AG09309 (cell line): ENCODE results near the gene VIL1.
A peak's percentile ranks its signal among the peaks of the same experiment; 100 is the strongest.

ENCODE experiments used
- DNase-seq: peaks from one replicate; pipeline ENCODE4 v3.0.0-alpha.2; 2010; ENCODE audit warnings: low read depth
- H3K4me3 ChIP-seq: 2 replicates; pipeline ENCODE4 v1.5.1; 2011; ENCODE audit warnings: mild to moderate bottlenecking, low read depth, low read length, moderate library complexity; ENCODE audit not compliant: control insufficient read depth
- TF ChIP-seq, protein P1 (sequence below): IDR thresholded peaks from 2 replicates; pipeline ENCODE4 v1.5.1; 2011; ENCODE audit warnings: mild to moderate bottlenecking, low read depth, low read length, inconsistent platforms; ENCODE audit not compliant: insufficient read depth, control insufficient read depth; ENCODE audit errors: missing control alignments

Gene VIL1

DNA sequence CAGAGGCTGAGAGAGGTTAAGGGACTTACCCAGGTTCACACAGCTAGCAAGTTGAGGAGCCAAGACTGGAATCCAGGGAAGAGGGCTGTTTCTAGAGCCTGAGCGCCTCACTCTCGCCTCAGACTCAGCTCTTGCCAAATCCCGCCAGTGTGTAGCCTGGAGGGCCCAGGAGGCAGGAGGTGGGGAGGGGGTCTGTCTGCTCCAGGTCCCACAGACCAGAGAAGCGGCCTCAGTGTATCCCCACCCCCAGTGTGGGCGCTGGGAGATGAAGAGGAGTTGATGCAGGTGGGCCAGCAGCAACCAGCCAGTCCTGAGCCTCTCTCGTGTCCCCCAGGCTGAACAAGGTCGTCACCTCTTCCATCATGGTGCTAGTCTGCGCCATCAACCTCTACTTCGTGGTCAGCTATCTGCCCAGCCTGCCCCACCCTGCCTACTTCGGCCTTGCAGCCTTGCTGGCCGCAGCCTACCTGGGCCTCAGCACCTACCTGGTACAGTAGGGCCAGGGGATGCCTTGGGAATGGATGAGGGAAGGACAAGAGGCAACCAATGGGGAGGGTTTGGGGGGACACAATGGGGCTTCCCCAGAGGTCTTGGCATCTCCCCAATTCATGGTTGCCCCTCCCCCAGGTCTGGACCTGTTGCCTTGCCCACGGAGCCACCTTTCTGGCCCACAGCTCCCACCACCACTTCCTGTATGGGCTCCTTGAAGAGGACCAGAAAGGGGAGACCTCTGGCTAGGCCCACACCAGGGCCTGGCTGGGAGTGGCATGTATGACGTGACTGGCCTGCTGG is 24.4 kb upstream of the VIL1 start:
- TF ChIP-seq, protein P1, sequence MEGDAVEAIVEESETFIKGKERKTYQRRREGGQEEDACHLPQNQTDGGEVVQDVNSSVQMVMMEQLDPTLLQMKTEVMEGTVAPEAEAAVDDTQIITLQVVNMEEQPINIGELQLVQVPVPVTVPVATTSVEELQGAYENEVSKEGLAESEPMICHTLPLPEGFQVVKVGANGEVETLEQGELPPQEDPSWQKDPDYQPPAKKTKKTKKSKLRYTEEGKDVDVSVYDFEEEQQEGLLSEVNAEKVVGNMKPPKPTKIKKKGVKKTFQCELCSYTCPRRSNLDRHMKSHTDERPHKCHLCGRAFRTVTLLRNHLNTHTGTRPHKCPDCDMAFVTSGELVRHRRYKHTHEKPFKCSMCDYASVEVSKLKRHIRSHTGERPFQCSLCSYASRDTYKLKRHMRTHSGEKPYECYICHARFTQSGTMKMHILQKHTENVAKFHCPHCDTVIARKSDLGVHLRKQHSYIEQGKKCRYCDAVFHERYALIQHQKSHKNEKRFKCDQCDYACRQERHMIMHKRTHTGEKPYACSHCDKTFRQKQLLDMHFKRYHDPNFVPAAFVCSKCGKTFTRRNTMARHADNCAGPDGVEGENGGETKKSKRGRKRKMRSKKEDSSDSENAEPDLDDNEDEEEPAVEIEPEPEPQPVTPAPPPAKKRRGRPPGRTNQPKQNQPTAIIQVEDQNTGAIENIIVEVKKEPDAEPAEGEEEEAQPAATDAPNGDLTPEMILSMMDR: no peak
- H3K4me3 ChIP-seq: no peak overlapping the region
- no peak for DNase-seq

DNA sequence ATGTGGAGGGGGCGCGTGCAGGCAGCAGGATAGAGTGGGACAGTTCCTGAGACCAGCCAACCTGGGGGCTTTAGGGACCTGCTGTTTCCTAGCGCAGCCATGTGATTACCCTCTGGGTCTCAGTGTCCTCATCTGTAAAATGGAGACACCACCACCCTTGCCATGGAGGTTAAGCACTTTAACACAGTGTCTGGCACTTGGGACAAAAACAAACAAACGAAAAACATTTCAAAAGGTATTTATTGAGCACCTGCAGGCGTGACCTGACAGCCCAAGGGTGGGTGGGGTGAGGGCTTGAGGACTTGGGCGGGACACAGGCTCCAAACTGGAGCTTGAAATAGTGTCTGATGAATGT is 23.9 kb upstream of the VIL1 start:
- DNase-seq: no peak

DNA sequence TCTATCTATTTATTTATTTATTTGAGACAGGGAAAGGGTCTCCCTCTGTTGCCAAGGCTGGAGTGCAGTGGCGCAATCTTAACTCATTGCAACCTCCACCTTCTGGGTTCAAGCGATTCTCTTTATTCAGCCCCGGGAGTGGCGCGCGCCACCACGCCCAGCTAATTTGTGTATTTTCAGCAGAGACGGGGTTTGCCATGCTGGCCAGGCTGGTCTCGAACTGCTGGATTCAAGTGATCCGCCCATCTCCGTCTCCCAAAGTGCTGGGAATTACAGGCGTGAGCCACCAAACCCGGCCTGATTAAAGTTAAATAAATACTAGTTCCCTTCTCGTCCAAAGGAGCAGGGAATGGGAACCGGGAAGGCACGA is 23.5 kb upstream of the VIL1 start:
- TF ChIP-seq, protein P1: no peak
- DNase-seq: no peak
- H3K4me3 ChIP-seq: peak overlapping the region; percentile 36

More for the DNA sequence above, 23.9 kb upstream of the VIL1 start:
- H3K4me3 ChIP-seq: no peak overlapping the region
- TF ChIP-seq, protein P1: no peak

DNA sequence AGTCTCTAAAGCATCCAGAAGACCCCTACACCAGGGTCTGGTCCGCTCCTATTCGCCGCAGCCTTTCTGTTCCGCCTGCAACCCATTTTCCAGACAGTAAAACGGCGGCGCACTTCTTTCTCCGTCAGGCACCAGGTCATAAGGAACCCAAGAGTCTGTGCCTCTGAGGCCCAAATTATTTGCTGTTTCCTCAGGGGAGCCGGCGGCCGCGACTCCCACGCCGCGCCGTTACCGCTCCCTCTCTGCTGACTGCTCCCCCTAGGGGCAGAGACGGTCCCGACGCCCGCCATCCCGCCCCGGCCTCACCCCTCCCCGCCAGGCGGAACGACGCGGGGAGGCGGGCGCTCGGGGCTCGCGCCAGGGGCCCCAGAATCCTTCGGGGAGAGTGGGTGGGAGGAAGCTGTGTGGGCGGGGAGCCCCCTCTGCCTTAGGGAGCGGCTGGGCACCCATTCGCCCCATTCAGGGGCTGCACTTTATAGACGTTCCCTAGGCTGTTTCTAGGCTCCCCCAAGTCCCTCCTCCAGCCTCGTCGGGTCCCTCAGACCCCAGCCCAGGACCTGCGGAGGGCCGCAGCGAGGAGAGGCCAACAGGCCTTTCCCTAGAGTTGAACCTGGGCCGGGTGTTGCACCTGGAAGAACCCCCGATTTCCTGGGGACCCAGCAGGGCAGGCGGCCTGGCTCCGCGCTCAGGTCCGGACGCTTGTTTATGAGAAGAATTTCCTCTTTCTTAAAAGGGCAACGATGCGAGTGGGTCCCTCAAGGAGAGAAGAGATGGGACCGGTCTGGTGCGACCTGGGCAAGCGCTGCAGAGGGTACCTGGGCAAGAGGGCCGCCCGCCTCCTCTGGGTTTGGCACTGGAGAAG is 22.9 kb upstream of the VIL1 start:
- peak overlapping the region; percentile 75 for H3K4me3 ChIP-seq
- peak; percentile 95 for DNase-seq
- TF ChIP-seq, protein P1: peak; percentile 74

DNA sequence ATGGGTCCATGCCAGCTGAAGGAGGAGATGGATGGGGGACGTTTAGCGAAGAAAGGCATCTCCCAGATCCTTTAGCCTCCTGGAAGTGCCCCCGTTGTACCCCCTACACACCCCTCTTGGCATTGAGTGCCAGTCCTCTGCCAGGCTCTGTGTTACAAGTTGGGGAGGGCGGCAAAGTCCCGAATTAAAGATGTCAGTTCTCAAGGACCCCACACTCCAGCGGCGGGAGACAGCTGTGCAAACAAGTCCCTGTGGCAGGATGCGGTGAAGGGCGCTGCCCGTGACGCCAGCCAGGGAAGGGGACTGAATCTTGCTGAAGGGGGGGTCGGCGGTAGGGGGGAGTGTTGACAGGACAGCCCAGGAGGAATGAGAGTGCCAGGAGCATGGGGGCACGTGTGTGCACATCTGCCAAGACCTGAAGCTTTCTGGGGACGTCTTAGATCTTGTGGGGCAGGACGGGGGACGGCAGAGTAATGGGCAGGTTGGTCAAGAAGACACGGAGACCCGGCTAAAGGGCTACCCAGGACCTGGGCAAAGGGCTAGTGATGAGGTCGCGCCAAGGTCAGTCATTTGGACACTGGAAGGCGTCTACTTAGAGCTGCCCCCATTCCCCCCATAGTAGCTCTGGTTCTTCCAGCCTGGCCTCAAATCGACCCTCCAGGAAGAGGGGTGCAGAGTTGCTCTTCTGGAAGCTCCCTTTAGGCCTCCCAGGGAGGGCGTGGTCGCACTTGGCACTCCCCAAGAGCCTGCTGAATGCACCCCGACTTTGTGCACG is 22.0 kb upstream of the VIL1 start:
- H3K4me3 ChIP-seq: peak overlapping the region; percentile 75
- TF ChIP-seq, protein P1: no peak
- no peak for DNase-seq

DNA sequence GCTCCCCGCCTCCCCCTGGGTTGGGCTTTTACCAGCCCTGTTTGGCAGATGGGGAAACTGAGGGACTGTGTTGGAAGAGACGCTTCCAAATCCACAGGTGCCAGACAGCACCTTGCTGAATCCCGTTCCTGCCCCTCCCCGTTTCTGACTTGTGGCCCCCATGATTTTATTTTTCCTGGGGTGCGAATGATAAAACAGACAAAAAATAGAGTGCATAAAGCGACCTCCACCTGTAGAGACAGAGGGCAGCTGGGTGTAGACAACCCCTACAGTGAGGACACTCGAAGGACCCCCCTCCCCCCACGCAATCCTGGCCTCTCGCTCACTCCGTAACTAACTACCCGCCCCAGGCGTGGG is 21.5 kb upstream of the VIL1 start:
- TF ChIP-seq, protein P1: no peak
- peak overlapping the region; percentile 75 for H3K4me3 ChIP-seq
- no peak for DNase-seq
